GM12878 (cell line): ENCODE results near the gene CAMK2N2. TPM values are rescaled to one million over a fixed set of nuclear protein-coding genes. Genes with fewer than 3 reads are reported as not detected.

Source experiments
- ATAC-seq: fragments of 200-7000 bp; cut with Tn5 transposase; 3 replicates; pipeline ENCODE4 v1.9.1; 2020; ENCODE audit warnings: mild to moderate bottlenecking, moderate library complexity
- BruUV-seq: library from RNA; stranded (reverse); fragments of 400-500 nt; replicated peaks from 2 replicates; lab custom pipeline; 2021; lab: Mats Ljungman, UMichigan
- CTCF ChIA-PET: fragments of 300-600 bp; sonication (Branson Sonifier 250); formaldehyde crosslinking; extraction: SDS; loops from one replicate; lab custom pipeline; 2021; ENCODE audit warnings: inconsistent platforms; lab: Yijun Ruan, JAX
- POLR2A ChIA-PET: fragments of 350-600 bp; formaldehyde crosslinking; extraction: SDS; loops from one replicate; lab custom pipeline; 2021; ENCODE audit warnings: inconsistent platforms; lab: Charles Lee
- RAD21 ChIA-PET: fragments of 300-600 bp; sonication (Branson Sonifier 250); formaldehyde crosslinking; loops from one replicate; lab custom pipeline; 2023; ENCODE audit warnings: antibody characterized with exemption; ENCODE audit not compliant: unreplicated experiment; lab: Charles Lee
- SMC1A ChIA-PET: fragments of 300-600 bp; sonication (Branson Sonifier 250); formaldehyde crosslinking; loops from one replicate; lab custom pipeline; 2023; ENCODE audit not compliant: unreplicated experiment, uncharacterized antibody; lab: Charles Lee
- DNase-seq: peaks from one replicate; pipeline ENCODE4 v3.0.0-alpha.2; 2011; ENCODE audit warnings: low read depth, low spot score
- FAIRE-seq: peaks from 3 replicates; lab custom pipeline; 2011; peaks lifted over from hg19 to GRCh38; lab: Jason Lieb, UNC
- H2AFZ ChIP-seq: 2 replicates; pipeline ENCODE4 v1.6.0; 2011; ENCODE audit warnings: low read depth, low read length, control low read depth; ENCODE audit not compliant: control insufficient read depth
- H3K27ac ChIP-seq: 2 replicates; pipeline ENCODE4 v1.5.1; 2011; ENCODE audit warnings: control low read depth; ENCODE audit not compliant: control insufficient read depth, insufficient read depth
- H3K27me3 ChIP-seq, 2 experiments: replicated peaks in 1 of 2; 2 replicates each; pipeline versions ENCODE4 v1.6.0 to v1.6.1; 2011; ENCODE audit warnings: low read length in 1 of 2; ENCODE audit not compliant: control insufficient read depth in 2 of 2, insufficient read depth in 2 of 2
- H3K36me3 ChIP-seq, 2 experiments: 2 replicates each; pipeline ENCODE4 v1.5.1; 2011; ENCODE audit warnings: low read length in 1 of 2; ENCODE audit not compliant: control insufficient read depth in 2 of 2, insufficient read depth in 2 of 2
- H3K4me1 ChIP-seq: 2 replicates; pipeline ENCODE4 v1.6.1; 2011; ENCODE audit warnings: mild to moderate bottlenecking, low read length, moderate library complexity, mixed read lengths; ENCODE audit not compliant: control insufficient read depth, insufficient read depth
- H3K4me2 ChIP-seq: 2 replicates; pipeline ENCODE4 v1.6.0; 2011; ENCODE audit warnings: control low read depth; ENCODE audit not compliant: control insufficient read depth, insufficient read depth
- H3K4me3 ChIP-seq: fragments of 200-600 bp; sonication (generic); 2 replicates; pipeline ENCODE4 v1.5.1; 2016
- H3K79me2 ChIP-seq: 2 replicates; pipeline ENCODE4 v1.6.0; 2011; ENCODE audit warnings: low read length; ENCODE audit not compliant: control insufficient read depth, insufficient read depth
- H3K9ac ChIP-seq: 2 replicates; pipeline ENCODE4 v1.8.0; 2011; ENCODE audit warnings: low read length, control low read depth, mixed read lengths; ENCODE audit not compliant: control insufficient read depth, insufficient read depth
- H3K9me3 ChIP-seq: replicated peaks from 3 replicates; pipeline ENCODE4 v1.5.1; 2011; ENCODE audit warnings: mild to moderate bottlenecking, low read length; ENCODE audit not compliant: control insufficient read depth, insufficient read depth
- H4K20me1 ChIP-seq: 2 replicates; pipeline ENCODE4 v1.6.0; 2011; ENCODE audit not compliant: control insufficient read depth, insufficient read depth
- CEBPZ ChIP-seq: fragments of 150-350 bp; IDR thresholded peaks from 2 replicates; pipeline ENCODE4 v1.6.1; 2016; ENCODE audit warnings: low read depth, low read length
- CHD1 ChIP-seq: IDR thresholded peaks from 2 replicates; pipeline ENCODE4 v1.6.1; 2012; ENCODE audit warnings: low read depth, low read length, improper control_type of control experiment
- KDM1A ChIP-seq: fragments of 200-600 bp; sonication (generic); IDR thresholded peaks from 2 replicates; pipeline ENCODE4 v1.6.1; 2016; ENCODE audit warnings: borderline replicate concordance
- MEF2B ChIP-seq: fragments of 450-650 bp; IDR thresholded peaks from 2 replicates; pipeline ENCODE4 v1.6.1; 2018; ENCODE audit warnings: mild to moderate bottlenecking, moderate library complexity; ENCODE audit not compliant: partially characterized antibody, poor library complexity, severe bottlenecking
- MYB ChIP-seq: fragments of 150-350 bp; IDR thresholded peaks from 2 replicates; pipeline ENCODE4 v1.6.1; 2014; ENCODE audit warnings: mild to moderate bottlenecking, low read depth, low read length, borderline replicate concordance
- NRF1 ChIP-seq: conservative IDR thresholded peaks from 2 replicates; pipeline ENCODE4 v1.6.1; 2011; ENCODE audit warnings: mild to moderate bottlenecking, low read depth, low read length, improper control_type of control experiment
- POLR2AphosphoS2 ChIP-seq: IDR thresholded peaks from 2 replicates; pipeline ENCODE4 v1.6.1; 2011; ENCODE audit warnings: low read depth, mild to moderate bottlenecking, low read length, improper control_type of control experiment, moderate library complexity
- RELB ChIP-seq: fragments of 450-650 bp; IDR thresholded peaks from 2 replicates; pipeline ENCODE4 v1.6.1; 2017; ENCODE audit warnings: low read depth, mild to moderate bottlenecking, moderate library complexity
- RUNX3 ChIP-seq: IDR thresholded peaks from 2 replicates; pipeline ENCODE4 v1.6.1; 2012; ENCODE audit warnings: low read length, inconsistent platforms
- SUPT20H ChIP-seq: IDR thresholded peaks from 2 replicates; pipeline ENCODE4 v1.6.1; 2011; ENCODE audit warnings: low read depth, mild to moderate bottlenecking, low read length, moderate library complexity, borderline replicate concordance; ENCODE audit not compliant: control insufficient read depth
- YBX1 ChIP-seq: fragments of 450-650 bp; IDR thresholded peaks from 2 replicates; pipeline ENCODE4 v1.6.1; 2016; ENCODE audit warnings: antibody characterized with exemption
- YY1 ChIP-seq: IDR thresholded peaks from 2 replicates; pipeline ENCODE4 v1.6.1; 2011; ENCODE audit warnings: low read depth, mild to moderate bottlenecking, low read length
- WGBS: methylation state at CpG from one replicate; pipeline ENCODE4 v1.1.6; 2016; ENCODE audit warnings: low lambda C conversion rate; ENCODE audit not compliant: insufficient replicate concordance, insufficient coverage; ENCODE audit errors: missing lambda C conversion rate; 5-methylcytosine and 5-hydroxymethylcytosine counted together
- in situ Hi-C: fragments of 300-500 bp; cut with MboI; formaldehyde crosslinking; loops from 9 replicates; pipeline ENCODE4 v1.14.3; 2018; ENCODE audit warnings: mixed read lengths
- intact Hi-C: fragments of 100-400 bp; cut with micrococcal nuclease; formaldehyde crosslinking; loops from one replicate; pipeline ENCODE4 v1.14.2; 2022; ENCODE audit not compliant: unreplicated experiment
- polyA plus RNA-seq, 11 experiments: library from polyadenylated mRNA; depleted of rRNA in 4 of 11; unstranded in 6 of 11; stranded (reverse) in 5 of 11; fragments of >200 nt; fragmentation: Nextera tagmentation in 4 of 11; fragmentation: Illumina TruSeq in 1 of 11; extraction: Ambion mirVana in 4 of 11; extraction: Trizol in 1 of 11; gene quantifications; 1 replicate in 1 of 11; 2 replicates in 10 of 11; pipeline versions ENCODE4 v1.2.1 to v1.2.3, GENCODE V29; 2011 to 2016; ENCODE audit warnings: inconsistent platforms in 2 of 11, missing spikeins in 2 of 11, low read depth in 1 of 11
- total RNA-seq, 4 experiments: library from RNA; depleted of rRNA in 3 of 4; stranded (reverse); fragments of >200 nt in 3 of 4; fragmentation: Illumina TruSeq in 1 of 4; extraction: Trizol in 1 of 4; gene quantifications; 2 replicates each; pipeline versions ENCODE4 v1.2.1 to v1.2.3, GENCODE V29; 2013 to 2021
- TF ChIP-seq, protein P1 (sequence below): IDR thresholded peaks from 2 replicates; pipeline ENCODE4 v1.6.1; 2012; ENCODE audit warnings: low read depth, low read length, improper control_type of control experiment
- TF ChIP-seq, protein P2 (sequence below): fragments of 450-650 bp; IDR thresholded peaks from 2 replicates; pipeline ENCODE4 v1.6.1; 2017; ENCODE audit warnings: mild to moderate bottlenecking, moderate library complexity

CAMK2N2 gene
- total and polyA plus RNA-seq, 10 of the 15 experiments (the other 5 are each of a cell fraction or from before 2014, with no cell fraction given) = 0.06 to 1.4 (median 0.45) TPM; not detected in 1

GRCh38 chr3:184300378-184300720, 39.0 kb upstream of the CAMK2N2 start:
- FAIRE-seq = no peak
- BruUV-seq = no TSS peak
- DNase-seq = no peak
- peaks cover 3% of the 10 kb centered on the region for H3K4me1 ChIP-seq
- RAD21 ChIA-PET = no interaction called here
- H3K36me3 ChIP-seq = peaks cover 18 to 24% of the 10 kb centered on the region in 2 experiments
- TF ChIP-seq, protein P1, sequence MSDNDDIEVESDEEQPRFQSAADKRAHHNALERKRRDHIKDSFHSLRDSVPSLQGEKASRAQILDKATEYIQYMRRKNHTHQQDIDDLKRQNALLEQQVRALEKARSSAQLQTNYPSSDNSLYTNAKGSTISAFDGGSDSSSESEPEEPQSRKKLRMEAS = no peak
- TF ChIP-seq MYB = no peak
- no peak for TF ChIP-seq CEBPZ
- TF ChIP-seq, protein P2, sequence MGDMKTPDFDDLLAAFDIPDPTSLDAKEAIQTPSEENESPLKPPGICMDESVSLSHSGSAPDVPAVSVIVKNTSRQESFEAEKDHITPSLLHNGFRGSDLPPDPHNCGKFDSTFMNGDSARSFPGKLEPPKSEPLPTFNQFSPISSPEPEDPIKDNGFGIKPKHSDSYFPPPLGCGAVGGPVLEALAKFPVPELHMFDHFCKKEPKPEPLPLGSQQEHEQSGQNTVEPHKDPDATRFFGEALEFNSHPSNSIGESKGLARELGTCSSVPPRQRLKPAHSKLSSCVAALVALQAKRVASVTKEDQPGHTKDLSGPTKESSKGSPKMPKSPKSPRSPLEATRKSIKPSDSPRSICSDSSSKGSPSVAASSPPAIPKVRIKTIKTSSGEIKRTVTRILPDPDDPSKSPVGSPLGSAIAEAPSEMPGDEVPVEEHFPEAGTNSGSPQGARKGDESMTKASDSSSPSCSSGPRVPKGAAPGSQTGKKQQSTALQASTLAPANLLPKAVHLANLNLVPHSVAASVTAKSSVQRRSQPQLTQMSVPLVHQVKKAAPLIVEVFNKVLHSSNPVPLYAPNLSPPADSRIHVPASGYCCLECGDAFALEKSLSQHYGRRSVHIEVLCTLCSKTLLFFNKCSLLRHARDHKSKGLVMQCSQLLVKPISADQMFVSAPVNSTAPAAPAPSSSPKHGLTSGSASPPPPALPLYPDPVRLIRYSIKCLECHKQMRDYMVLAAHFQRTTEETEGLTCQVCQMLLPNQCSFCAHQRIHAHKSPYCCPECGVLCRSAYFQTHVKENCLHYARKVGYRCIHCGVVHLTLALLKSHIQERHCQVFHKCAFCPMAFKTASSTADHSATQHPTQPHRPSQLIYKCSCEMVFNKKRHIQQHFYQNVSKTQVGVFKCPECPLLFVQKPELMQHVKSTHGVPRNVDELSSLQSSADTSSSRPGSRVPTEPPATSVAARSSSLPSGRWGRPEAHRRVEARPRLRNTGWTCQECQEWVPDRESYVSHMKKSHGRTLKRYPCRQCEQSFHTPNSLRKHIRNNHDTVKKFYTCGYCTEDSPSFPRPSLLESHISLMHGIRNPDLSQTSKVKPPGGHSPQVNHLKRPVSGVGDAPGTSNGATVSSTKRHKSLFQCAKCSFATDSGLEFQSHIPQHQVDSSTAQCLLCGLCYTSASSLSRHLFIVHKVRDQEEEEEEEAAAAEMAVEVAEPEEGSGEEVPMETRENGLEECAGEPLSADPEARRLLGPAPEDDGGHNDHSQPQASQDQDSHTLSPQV = no peak
- TF ChIP-seq YY1 = no peak
- TF ChIP-seq CHD1 = no peak
- TF ChIP-seq YBX1 = no peak
- TF ChIP-seq SUPT20H = no peak
- TF ChIP-seq RELB = no peak
- no peak for TF ChIP-seq MEF2B
- no peak for TF ChIP-seq RUNX3
- no peak for TF ChIP-seq NRF1
- TF ChIP-seq KDM1A = no peak
- no peak for TF ChIP-seq POLR2AphosphoS2
- TF ChIP-seq, all 136 proteins: peak for 0
- CTCF ChIA-PET = interaction anchor here (1.1 kb wide), 1 partner anchor 11 kb away, joined by 6 read pairs; no protein-coding TSS in a partner anchor
- WGBS = 84% methylated on average over 3 of the region's 3 CpGs
- no peak for ATAC-seq
- SMC1A ChIA-PET = no interaction called here
- intact Hi-C loops = no loop called here
- Histone ChIP-seq H3K4me3 (peak overlapping the region; percentile 88; the same call in 1 of the 2 replicates), H3K4me2 (peak overlapping the region; percentile 96), H3K9me3 (no peaks in the 10 kb centered on the region), H3K9ac (peak overlapping the region; percentile 91), H4K20me1 (no peaks in the 10 kb centered on the region), H3K27ac (no peak overlapping the region), H2AFZ (no peak overlapping the region), H3K27me3 (no peaks in the 10 kb centered on the region), H3K79me2 (peaks cover 20% of the 10 kb centered on the region)
- in situ Hi-C loops = no loop called here
- POLR2A ChIA-PET = interaction anchor here (1.5 kb wide), 1 partner anchor 13 kb away, joined by 3 read pairs; no protein-coding TSS in a partner anchor
